GM15510 (cell line): ENCODE results near the gene TLE3.

ENCODE experiments used
- POLR2A ChIP-seq: IDR thresholded peaks from 3 replicates; pipeline ENCODE4 v1.6.1; 2011; ENCODE audit warnings: borderline replicate concordance; ENCODE audit not compliant: insufficient read length; ENCODE audit errors: extremely low read depth

Gene TLE3

DNA sequence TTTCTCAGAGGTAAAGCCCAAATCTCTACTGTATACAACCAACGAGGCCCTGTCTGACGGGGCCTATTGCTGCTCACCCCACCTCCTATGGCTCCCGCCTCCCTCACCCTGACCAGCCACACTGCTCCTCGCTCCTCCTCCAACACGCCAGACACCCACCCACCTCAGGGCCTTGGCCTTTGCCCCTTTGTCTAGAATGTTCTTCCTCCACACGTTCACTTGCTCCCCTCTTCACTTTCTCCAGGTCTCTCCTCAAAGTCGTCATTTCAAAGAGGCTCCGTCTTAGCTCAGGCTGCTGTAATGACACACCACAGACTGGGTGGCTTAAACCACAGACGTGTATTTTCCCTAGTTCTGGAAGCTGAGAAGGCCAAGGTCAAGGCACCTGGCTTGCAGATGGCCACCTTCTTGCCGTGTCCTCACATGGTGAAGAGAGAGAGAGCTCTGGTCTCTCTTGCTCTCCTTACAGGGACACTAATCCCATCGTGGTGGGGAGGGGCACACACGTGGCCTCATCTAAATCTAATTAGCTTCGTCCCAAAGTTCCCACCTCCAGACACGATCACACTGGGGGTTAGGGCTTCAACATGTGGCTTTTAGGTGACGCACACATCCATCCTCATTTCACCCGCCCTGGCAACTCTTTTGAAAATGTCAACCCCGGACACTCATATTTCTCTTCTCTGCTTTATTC lies 98.2 kb downstream of the TLE3 start:
- no peak for TF ChIP-seq POLR2A

DNA sequence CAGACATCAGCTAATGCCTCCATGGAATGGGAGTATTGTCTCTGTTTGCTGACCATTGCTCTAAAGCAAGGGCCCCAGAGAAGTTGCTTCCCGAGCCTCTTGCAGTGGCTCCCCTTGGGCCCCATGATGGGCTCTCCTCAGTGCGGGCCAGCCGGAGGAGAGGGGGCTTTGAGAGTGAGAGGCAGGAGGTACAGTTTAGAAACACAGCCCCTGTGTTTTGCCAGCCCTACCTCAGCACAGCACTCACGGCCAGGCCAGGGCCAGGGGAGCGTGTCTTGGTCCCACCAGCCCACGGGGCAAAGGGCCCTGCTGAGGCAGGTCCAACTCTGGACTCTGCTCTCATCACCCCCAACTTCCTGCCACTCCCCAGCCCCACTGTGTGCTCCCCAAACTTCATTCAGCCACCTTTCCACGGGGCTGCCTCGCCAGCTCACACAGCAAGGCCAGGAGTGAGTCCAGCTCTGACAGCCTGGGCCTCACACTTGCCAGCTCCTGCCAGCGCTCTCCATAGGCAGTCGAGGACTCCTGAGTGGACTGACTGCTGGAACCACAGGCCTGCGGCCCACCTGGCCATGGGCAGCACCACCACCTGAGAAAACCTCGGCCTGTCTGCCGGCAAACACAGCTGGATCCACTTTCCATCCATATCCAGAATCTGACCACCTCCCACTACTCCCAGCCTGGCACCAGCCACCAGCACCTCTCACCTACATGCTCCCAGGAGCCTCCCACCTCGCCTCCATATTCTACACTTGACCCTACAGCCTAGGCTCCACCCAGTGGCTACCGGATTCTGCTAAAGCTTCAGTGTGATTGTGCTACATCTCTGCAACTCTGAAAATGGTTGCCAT lies 99.0 kb downstream of the TLE3 start:
- no peak for TF ChIP-seq POLR2A

DNA sequence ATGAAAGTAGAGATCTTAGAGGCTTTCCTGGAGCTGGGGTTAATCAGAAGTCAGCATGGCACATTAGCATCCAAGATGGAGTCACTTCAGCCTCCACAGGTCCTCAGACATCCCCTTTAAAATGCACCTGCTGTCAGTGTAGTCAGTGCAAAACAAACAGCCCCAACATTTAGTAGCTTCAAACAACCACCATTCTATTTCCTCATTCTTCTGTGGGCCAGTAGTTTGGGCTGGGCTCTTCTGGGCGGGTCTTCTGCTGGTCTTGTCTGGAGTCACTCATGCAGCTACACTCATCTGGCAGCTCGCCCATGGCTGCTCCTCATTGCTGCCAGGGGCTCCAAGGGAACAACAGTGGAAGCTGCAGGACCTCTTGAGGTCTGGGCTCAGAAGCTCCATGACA lies 99.9 kb downstream of the TLE3 start:
- TF ChIP-seq POLR2A, result no peak
